IPS-11a (cell line): ENCODE measurements around the gene PRKG1.

Experiments
- H3K4me3 ChIP-seq: one replicate; pipeline ENCODE4 v1.5.1; 2013; ENCODE audit warnings: low read depth, low read length, control low read depth

PRKG1 gene

DNA sequence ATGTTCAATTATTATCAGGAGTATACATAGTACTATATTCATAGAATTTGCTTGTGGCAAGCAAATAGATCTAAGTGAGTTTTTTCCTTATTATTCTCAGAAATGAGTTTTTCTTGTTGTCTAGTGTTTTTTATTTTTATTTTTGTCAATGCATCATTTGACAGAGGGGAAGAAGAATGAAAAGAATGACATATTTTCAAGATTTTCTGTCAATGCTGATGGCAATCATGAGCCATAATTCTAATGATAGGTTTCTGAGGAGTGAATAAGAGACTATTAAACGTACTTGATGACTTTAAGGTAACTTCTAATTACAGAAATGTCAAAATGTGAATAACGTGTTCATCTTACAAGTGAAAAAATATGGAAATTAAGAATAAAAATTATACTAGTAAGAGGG is 769.7 kb downstream of the PRKG1 start:
- no peak overlapping the region for H3K4me3 ChIP-seq

DNA sequence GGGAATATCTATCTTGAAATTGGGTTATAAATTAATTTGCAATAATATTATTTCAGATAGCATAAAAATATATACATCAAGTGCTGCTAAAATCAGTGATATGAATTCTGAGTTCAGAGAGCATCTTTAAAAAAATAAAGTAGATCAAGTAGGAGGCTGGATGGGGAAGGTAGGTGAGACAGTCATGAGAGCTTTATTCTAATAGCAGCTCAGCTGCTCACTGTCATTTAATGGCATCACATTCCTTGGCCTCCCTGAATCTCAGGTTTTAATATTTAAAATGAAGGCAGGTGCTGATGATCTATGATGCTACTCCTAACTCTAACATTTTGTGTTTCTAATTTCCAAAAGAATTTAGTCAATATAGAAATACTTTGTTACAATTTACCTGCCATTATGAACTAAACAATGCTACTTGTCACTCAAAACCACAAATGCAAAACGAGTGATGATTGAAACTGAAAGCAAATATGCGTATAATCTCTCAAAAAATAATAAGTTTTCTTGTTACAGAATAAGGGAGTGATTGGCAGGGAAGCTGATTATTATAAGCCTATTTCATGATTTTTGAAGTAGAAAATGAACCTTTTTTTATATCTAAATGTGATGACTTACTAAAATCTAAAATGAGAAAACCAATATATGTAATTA is 772.7 kb downstream of the PRKG1 start:
- no peak overlapping the region for H3K4me3 ChIP-seq

DNA sequence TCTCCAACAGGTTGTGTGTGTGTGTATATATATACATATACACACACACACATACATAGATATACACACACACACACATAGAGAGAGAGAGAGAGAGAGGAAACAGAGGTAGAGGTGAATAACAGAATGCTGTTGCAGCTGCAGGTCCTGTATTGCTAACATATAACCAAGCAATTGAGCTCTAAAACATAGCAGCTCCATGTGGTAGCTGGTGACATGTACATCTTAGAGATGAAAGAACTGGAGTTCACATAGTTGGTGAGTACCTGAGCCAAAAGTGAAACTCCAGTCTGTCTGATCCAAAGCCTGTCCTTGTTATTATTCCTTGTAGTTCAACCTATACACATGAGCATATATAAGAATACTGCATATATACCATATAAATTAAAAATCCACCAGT is 778.0 kb downstream of the PRKG1 start:
- no peak overlapping the region for H3K4me3 ChIP-seq

DNA sequence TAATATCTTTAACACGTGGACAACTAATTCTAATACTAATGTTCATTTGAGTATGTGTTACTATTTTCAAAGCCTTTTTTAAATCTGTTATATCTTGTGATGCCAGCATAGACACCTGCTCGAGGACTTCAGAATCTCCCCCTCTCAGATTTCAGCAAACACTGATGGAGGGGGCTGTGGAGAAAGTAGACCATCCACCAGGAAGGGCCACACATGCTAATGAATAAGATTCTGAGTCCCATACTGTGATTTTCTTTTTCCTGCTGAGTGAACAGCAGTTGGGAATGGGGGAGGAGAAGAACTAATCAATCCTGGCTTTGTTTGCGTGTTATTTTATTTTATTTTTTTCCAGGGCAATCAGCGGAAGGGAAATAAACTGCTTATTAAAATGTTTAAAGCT is 783.0 kb downstream of the PRKG1 start:
- H3K4me3 ChIP-seq: no peak overlapping the region

DNA sequence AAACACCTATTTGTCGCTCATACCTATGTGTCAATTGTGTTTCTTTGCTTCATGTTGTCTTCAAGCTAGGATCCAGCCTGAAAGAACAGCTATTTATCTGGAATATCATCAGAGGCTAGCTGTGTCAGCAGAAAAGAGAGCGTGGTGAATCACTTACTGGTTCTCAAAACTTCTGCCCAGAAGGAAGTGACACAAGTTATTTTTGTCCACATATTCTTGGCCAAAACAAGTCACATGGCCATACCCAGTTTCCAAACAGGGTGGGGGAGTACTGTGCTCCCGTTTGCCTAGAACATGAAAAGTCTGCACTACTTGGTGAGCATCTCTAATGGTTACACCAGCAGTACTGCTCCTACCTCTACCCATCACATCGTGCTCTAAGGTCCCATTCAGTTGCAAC is 786.0 kb downstream of the PRKG1 start:
- no peak overlapping the region for H3K4me3 ChIP-seq

DNA sequence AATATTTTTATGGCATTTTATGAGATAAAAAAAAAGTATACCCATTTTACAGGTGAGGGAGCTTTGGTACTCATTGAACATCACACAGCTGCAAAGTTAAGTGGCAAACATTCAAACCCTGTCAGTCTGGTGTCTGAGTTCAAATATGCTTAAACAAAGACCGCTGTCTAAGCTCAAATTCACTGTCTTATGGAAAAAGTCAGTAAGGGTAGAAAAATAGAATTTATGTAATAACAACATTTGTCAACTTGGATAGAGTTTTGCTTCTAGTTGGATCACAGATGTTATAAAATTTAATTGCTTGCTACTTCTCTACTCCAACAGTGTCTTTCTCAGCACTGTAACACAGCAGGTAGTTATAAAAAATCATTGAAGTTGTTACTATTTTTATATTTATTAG is 786.8 kb downstream of the PRKG1 start:
- H3K4me3 ChIP-seq: no peak overlapping the region

DNA sequence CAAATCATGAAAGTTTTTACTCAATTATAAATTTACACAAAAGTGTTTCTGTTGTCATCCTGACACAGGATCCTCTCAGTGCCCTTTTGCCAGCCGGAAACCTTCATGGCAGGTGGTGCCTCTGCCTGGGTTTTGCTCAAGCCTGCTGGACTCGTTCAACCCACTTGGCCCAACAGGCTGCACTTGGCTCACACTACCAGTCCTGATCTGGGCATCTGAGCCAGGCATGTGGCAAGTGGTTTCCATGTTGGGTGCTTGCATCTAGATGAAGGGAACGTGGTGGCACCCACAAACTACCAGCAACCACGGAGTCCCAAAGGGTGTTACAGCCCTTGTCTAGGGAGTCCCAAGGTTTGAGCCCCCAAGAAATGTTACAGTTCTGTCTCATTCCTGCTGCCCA is 787.4 kb downstream of the PRKG1 start:
- H3K4me3 ChIP-seq: no peak overlapping the region

DNA sequence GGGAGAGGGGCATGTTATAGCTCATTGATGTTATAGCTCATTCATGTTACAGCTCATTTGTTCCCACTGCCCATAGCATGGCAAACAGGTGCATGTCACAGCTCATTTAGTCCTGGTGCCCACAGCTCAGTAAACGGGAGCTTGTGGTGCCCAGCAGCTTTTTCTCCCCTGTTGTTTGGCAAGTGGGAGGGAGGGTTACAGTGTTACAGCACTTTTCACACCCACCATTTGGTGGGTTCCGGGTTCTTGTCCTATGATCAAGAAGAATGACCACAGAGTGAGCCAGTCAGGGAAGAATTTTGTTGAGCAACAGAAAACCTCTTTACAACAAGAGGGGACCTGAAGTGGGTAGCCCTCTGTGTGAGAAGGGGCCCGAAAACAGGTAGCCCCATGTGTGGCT is 787.9 kb downstream of the PRKG1 start:
- no peak overlapping the region for H3K4me3 ChIP-seq

DNA sequence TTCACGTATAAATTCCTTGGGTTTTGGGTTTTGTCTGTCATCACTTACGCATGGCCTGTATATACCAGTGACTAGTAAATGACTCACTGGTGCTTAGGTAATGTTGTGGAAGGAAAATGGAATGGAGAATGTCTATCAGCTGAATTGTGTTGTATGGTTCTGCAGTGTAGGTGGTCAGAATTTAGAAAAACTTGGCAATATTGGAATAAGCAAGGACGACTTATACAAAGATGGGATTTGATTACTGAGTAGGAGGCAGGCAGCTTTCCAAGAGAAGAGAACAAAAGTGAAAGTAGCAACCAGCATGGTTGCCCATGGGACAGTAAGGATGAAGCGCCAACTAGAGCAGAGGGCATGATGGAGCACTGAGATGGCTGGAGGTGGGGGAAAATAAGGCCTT is 793.7 kb downstream of the PRKG1 start:
- H3K4me3 ChIP-seq: no peak overlapping the region

DNA sequence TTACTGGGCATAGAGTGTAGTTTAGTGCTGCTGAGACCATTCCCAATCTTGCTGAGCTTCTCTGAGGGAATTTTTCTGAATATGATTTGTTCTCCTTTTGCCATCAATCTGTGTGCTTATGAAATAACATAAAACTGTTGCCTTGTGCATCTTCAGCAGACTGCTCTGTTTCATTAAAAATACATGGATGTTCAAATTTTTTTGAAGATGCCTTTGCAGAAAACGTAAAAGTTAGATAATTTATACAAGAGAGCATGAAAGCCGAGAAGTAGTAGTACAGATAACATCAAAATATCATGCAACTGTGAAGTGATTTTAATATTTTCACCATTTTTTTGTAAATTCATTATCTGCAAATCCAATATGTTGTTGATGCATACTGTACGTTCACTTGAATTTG is 799.8 kb downstream of the PRKG1 start:
- no peak overlapping the region for H3K4me3 ChIP-seq

DNA sequence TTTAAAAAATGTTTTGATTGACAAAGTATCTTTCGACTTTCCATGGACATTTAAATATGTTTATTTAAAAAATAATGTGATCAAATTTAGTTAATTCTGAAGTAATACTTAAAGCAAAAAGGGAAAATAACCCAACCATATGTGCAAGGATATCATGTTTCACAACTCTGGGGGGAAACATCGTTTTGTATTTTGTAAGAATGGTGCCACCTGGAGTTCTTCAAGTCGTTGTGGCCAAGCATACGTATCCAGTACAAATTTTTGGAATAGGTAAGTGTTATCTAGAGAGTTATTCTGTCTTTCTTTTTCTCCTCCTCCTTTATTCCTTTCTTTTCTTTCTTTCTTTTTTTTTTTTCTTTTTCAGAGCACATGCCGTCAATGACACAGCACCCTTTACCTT is 801.3 kb downstream of the PRKG1 start:
- H3K4me3 ChIP-seq: no peak overlapping the region

DNA sequence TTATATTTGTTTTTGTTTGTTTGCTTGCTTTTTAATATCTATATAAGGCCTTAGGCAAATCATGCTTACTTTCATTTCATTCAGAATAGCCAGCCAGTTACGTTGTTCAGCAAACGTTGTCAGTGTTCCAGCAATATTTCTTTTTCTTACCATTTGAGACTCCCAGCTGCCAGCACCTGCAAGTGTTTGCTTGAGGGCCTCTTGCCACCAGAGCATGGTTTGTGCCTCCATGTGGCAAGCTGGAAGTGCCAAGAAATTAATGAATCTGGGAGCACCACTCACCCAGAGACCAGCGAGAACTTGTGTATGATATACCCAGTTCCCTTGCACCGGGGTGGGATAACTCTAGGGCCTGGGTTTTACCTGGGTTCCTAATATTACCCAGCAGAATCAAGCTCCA is 802.2 kb downstream of the PRKG1 start:
- H3K4me3 ChIP-seq: no peak overlapping the region

DNA sequence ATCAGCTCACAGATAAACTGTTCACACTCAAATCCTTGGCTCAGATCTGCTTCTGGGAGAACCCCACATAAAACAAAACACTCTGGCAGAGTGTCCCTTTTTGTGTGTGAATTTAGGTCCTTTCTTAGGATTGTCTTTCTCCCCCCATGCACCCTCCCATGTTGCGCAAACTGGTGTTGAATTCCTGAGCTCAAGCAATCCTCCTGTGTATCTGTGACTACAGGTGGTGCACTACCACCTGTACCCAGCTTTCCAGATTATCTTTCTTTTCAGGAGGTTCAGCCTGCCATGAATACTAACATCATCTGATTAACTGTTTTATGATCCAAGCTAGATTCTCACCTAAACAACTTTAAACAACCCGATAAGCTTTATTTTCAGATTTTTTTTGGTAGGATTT is 802.7 kb downstream of the PRKG1 start:
- H3K4me3 ChIP-seq: no peak overlapping the region

DNA sequence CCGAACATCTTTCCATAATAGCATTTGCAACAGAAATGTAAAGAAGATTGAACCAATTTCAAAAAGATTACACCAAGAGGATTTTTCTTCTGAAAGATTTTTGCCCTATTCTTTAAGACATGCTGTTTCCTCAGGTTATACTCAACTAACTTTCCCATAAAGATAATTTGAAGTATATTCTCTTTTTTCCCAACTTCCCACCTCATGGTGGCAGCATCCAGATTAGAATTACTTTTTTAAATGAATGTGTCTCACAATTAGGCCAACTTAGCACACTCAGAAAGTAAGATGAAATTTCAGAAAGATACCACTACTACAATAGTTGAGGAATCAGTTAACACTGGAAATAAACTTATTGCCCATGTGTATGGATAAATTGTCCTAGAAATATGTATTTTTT is 803.3 kb downstream of the PRKG1 start:
- no peak overlapping the region for H3K4me3 ChIP-seq

DNA sequence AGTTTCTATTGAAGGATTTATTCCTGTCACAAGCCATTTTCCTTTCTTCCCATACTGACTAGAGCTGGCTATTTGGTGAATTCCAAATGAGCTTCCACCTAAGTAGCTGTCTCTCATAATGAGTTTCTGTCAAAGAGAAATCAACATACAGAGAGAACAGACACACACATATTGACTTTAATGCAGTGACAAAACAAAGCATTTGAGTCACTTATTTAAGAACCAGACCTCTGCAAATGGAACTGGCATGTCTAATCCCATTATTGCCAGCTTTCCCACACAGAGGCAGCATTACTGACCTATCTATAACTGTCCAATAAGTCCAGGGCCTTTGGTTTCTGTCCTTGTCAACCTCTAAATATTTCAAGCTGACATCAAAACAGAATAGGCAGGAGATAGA is 804.4 kb downstream of the PRKG1 start:
- no peak overlapping the region for H3K4me3 ChIP-seq

DNA sequence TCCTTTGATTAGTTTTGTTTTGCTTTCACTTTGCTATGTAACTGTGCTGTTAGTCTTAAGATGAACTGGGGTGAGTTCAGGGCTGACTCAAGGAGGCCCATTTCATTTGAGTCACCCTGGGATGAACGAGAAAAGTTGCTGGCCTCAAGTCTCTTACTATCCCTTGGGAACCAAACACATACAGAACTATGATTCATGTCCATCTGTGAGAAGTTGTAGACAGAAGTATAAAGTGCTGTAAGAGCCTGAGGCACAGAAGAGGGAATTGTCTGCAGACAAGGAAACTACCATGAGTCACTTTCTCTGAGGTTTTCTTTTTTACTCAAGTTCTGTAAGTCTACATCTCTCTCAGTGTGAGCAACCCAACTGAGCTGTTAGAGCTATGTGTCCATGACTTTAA is 805.0 kb downstream of the PRKG1 start:
- no peak overlapping the region for H3K4me3 ChIP-seq

DNA sequence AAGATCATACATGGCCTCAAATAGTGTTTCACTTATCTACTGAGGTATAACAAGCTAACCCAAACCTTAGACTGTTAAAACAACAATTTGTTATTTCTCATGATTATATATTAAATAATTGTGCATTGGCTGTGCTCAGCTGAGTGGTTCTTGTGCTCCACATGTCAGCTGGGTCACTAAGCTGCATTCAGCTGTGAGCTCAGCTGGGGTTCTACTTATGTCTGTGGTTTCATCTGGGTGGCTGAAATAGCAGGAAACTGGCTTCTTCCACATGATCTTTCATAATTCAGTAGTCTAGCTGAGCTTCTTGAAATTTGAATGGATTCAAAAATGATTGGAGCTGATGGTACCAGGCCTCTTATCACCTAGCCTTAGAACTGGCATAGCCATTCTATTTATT is 806.9 kb downstream of the PRKG1 start:
- H3K4me3 ChIP-seq: no peak overlapping the region

DNA sequence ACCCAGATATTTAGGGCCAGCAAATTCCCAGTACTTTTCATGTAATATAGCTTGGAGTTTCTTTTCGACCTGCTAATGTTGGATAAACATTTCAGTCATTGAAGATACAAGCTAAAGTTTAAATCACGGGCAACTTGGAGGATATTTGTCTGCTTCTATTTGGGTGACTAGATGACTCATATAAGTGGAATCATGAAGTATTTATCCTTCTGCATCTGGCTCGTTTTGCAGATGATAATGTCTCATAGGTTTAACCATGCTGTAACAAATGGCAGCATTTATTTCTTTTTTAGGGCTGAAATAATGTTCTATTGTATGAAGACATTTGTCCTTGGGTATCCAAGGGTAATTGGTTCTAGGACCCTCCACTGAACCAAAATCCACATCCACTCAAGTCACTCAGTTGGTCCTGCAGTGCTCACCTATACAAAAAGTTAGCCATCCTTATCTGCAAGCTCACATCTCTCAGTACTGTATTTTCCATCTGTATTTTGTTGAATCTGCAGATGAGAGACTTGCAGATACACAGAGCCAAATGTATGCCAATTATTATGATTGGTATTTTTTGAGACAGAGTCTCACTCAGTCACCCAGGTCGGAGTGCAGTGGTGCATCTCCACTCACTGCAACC is 812.3 kb downstream of the PRKG1 start:
- H3K4me3 ChIP-seq: no peak overlapping the region

DNA sequence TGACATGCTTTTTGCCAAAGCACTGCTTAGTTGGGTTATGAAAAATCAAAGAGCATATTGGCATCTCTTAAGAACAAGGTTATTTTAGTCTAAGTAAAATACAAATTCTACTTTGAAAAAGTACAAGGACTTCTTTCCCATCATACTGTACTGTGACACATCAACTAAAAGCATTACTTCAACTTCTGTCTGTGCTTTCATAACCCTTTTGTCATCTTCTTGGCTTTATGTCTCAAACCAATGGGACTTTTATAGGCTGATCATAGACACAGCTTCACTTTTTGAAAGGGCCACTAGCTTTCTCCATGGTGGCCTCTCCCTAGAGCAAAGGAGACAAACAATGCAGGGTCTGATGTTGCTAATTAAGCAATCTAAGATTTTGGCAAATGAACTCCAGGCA is 814.0 kb downstream of the PRKG1 start:
- H3K4me3 ChIP-seq: no peak overlapping the region

DNA sequence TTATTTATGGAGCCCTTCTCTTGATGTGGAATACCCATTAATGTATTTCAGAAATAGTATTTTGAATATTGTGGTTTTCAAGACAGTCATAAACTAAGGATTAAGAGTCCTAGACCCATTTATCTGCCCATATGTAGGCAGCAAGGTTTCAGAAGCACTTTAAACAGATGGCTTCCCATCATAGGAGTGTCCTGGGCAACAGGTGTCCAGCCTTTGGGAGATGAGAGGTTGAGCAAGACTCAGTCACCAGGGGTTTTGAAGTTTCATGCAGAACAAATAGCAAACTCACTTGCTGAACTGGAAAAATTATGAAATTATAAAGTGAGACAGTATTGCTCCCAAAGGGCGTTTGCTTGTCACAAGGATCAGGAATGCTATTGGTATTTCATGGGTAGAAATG is 818.0 kb downstream of the PRKG1 start:
- no peak overlapping the region for H3K4me3 ChIP-seq

DNA sequence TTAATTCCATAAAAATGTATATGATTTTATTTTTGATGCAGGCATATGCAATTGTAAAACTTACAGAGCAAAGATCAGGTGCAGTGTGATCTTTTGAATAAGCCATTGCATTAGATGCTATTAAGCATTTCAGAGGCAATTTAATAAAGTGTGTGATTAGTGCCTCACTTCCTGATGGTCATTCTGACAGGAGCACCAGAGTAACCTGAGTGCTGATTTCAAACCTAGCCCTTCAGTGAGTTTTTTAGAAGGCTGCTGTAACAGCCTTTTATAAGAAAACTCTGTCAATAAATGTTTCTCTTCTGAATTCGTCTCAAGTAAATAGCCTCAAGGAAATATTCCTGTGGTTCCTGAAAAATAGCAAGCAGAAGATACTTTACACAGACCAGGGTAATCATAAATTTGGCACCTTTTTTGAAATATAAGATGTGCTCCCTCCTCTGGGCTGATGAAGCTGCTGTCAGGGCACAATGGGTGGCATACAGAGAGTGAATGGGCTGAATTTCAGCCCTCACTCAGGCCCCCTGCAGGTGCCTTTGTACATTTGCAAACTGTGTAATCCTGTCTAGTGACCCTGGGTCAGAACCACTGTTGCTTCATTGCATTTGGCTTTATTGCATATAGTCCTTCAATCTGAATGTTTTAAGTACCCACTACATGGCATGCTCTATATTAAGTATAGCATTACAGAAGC is 818.8 kb downstream of the PRKG1 start:
- H3K4me3 ChIP-seq: no peak overlapping the region

DNA sequence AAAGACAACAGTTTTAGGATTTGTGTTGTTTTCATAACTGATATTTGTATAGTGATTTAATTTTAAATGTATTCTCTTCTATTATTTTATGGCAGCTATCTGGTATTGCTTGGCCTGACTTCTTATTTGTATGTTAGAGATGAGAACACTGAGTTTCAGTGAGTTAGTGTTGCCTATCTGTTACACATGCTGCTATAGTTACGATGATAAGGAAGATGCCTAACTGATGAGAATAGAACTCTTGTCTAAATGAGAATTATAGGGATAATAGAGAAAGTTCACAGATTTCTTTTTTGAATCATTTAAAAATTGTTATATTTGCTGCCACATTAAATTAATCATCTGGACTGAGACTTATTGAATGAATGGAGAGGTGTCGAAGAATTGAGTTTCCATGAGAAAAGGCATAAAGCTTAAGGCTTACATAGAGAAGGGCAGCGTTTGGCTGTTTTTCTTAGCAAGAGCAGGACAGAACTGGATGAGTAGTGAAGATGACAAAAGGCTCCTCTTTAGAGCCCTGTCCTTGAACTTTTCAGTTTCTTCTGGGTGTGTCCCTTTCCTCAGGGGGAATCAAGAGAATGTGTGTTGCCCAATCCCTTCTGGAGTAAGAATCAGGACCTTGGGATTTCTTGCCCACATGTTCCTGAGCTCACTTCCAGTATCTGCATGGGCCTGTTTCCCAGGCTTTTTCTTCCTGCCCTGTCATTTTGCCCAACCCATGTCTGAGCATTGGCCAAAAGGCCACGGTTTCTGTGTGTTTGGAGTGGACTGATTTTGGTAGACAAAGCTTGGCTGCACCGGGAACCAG is 820.7 kb downstream of the PRKG1 start:
- H3K4me3 ChIP-seq: no peak overlapping the region
